WTC11 (cell line): ENCODE results near the gene ARHGEF18. TPM values are rescaled to one million over a fixed set of nuclear protein-coding genes. Genes with fewer than 3 reads are reported as not detected.

Source experiments
- ATAC-seq: fragments of 200-7000 bp; cut with Tn5 transposase; 2 replicates; pipeline ENCODE4 v1.10.0; 2021; ENCODE audit warnings: mild to moderate bottlenecking, moderate library complexity
- CTCF ChIA-PET: fragments of 300-600 bp; sonication (Branson Sonifier 250); formaldehyde crosslinking; loops from one replicate; lab custom pipeline; 2021; ENCODE audit warnings: antibody characterized with exemption; lab: Charles Lee
- POLR2A ChIA-PET: fragments of 350-600 bp; sonication (Branson Sonifier 250); formaldehyde crosslinking; loops from one replicate; lab custom pipeline; 2021; ENCODE audit warnings: antibody characterized with exemption; lab: Charles Lee
- DNase-seq: peaks from one replicate; pipeline ENCODE4 v3.0.0; 2021; ENCODE audit warnings: low spot score
- H3K27ac Mint-ChIP-seq: 2 replicates; pipeline ENCODE4 v1.8.0; 2021; ENCODE audit warnings: mixed read lengths
- H3K27me3 Mint-ChIP-seq: 2 replicates; pipeline ENCODE4 v1.8.0; 2021; ENCODE audit warnings: low read depth, mild to moderate bottlenecking, moderate library complexity, mixed read lengths
- H3K36me3 Mint-ChIP-seq: 2 replicates; pipeline ENCODE4 v1.8.0; 2021; ENCODE audit warnings: mixed read lengths
- H3K4me1 Mint-ChIP-seq: 2 replicates; pipeline ENCODE4 v1.8.0; 2022; ENCODE audit warnings: mixed read lengths
- H3K4me3 Mint-ChIP-seq: 2 replicates; pipeline ENCODE4 v1.8.0; 2021; ENCODE audit warnings: mild to moderate bottlenecking, moderate library complexity, mixed read lengths
- H3K9me3 Mint-ChIP-seq: 2 replicates; pipeline ENCODE4 v1.8.0; 2021; ENCODE audit warnings: mixed read lengths
- ATF1 ChIP-seq: sonication (generic); formaldehyde crosslinking; IDR thresholded peaks from 2 replicates; pipeline ENCODE4 v1.8.1; 2023; ENCODE audit warnings: mild to moderate bottlenecking, moderate library complexity, missing genetic modification reagents
- CDX4 ChIP-seq: fragments of 250-450 bp; sonication (Bioruptor Pico); IDR thresholded peaks from 2 replicates; pipeline ENCODE4 v1.9.0; 2021; ENCODE audit warnings: moderate library complexity, mild to moderate bottlenecking, inconsistent platforms, borderline replicate concordance
- E2F5 ChIP-seq: sonication (generic); formaldehyde crosslinking; IDR thresholded peaks from 2 replicates; pipeline ENCODE4 v1.8.1; 2022; ENCODE audit warnings: mild to moderate bottlenecking, moderate library complexity, missing genetic modification reagents
- ELF4 ChIP-seq: sonication (generic); formaldehyde crosslinking; IDR thresholded peaks from 2 replicates; pipeline ENCODE4 v1.8.1; 2022; ENCODE audit warnings: low read depth, mild to moderate bottlenecking, moderate library complexity, missing genetic modification reagents
- ESRRA ChIP-seq: sonication (generic); formaldehyde crosslinking; IDR thresholded peaks from 2 replicates; pipeline ENCODE4 v1.8.1; 2022; ENCODE audit warnings: mild to moderate bottlenecking, missing genetic modification reagents, borderline replicate concordance
- ETV6 ChIP-seq: sonication (generic); formaldehyde crosslinking; IDR thresholded peaks from 2 replicates; pipeline ENCODE4 v1.8.1; 2022; ENCODE audit warnings: mild to moderate bottlenecking, missing genetic modification reagents
- FOXK1 ChIP-seq: sonication (generic); formaldehyde crosslinking; IDR thresholded peaks from 2 replicates; pipeline ENCODE4 v1.8.0; 2022; ENCODE audit warnings: mild to moderate bottlenecking, moderate library complexity, missing genetic modification reagents
- GTF2I ChIP-seq: fragments of 250-450 bp; sonication (Bioruptor Pico); conservative IDR thresholded peaks from 2 replicates; pipeline ENCODE4 v1.4.0; 2021; ENCODE audit warnings: mild to moderate bottlenecking
- HMGXB4 ChIP-seq: sonication (generic); formaldehyde crosslinking; IDR thresholded peaks from 2 replicates; pipeline ENCODE4 v1.8.1; 2023; ENCODE audit warnings: mild to moderate bottlenecking, moderate library complexity, missing genetic modification reagents
- NFYB ChIP-seq: sonication (generic); formaldehyde crosslinking; conservative IDR thresholded peaks from 2 replicates; pipeline ENCODE4 v1.8.0; 2022; ENCODE audit warnings: low read depth, missing genetic modification reagents
- OVOL2 ChIP-seq: fragments of 250-450 bp; sonication (Bioruptor Pico); IDR thresholded peaks from 2 replicates; pipeline ENCODE4 v1.9.0; 2021; ENCODE audit warnings: mild to moderate bottlenecking, borderline replicate concordance
- RELA ChIP-seq: sonication (generic); formaldehyde crosslinking; IDR thresholded peaks from 2 replicates; pipeline ENCODE4 v1.8.1; 2022; ENCODE audit warnings: missing genetic modification reagents, mild to moderate bottlenecking, borderline replicate concordance
- TCF7 ChIP-seq: sonication (generic); formaldehyde crosslinking; IDR thresholded peaks from 2 replicates; pipeline ENCODE4 v1.8.0; 2022; ENCODE audit warnings: mild to moderate bottlenecking, low read depth, missing genetic modification reagents, moderate library complexity
- USF1 ChIP-seq: sonication (generic); formaldehyde crosslinking; IDR thresholded peaks from 2 replicates; pipeline ENCODE4 v1.8.0; 2022; ENCODE audit warnings: mild to moderate bottlenecking, missing genetic modification reagents
- ZBTB43 ChIP-seq: sonication (generic); formaldehyde crosslinking; IDR thresholded peaks from 2 replicates; pipeline ENCODE4 v1.8.1; 2023; ENCODE audit warnings: mild to moderate bottlenecking, missing genetic modification reagents
- ZNF281 ChIP-seq: sonication (generic); formaldehyde crosslinking; IDR thresholded peaks from 2 replicates; pipeline ENCODE4 v1.8.0; 2023; ENCODE audit warnings: mild to moderate bottlenecking, missing genetic modification reagents
- ZNF396 ChIP-seq: fragments of 250-450 bp; sonication (Bioruptor Pico); IDR thresholded peaks from 2 replicates; pipeline ENCODE4 v1.8.0; 2021; ENCODE audit warnings: mild to moderate bottlenecking, moderate library complexity, borderline replicate concordance
- ZNF423 ChIP-seq: fragments of 250-450 bp; sonication (Bioruptor Pico); IDR thresholded peaks from 2 replicates; pipeline ENCODE4 v2.1.2; 2022; ENCODE audit warnings: mild to moderate bottlenecking, moderate library complexity
- ZNF512 ChIP-seq: sonication (generic); formaldehyde crosslinking; IDR thresholded peaks from 2 replicates; pipeline ENCODE4 v1.8.1; 2022; ENCODE audit warnings: missing genetic modification reagents, borderline replicate concordance
- total RNA-seq: library from RNA; stranded (reverse); gene quantifications from 3 replicates; pipeline ENCODE4 v1.2.3, GENCODE V29; 2021

ARHGEF18 gene
- total RNA-seq, 1 experiment from 2014 or later = 56.1 TPM

GRCh38 chr19:7337380-7338194 lies 11.2 kb upstream of the ARHGEF18 start:
- TF ChIP-seq HMGXB4 (CRISPR knock-in tag) (no peak), ZNF396 (CRISPR knock-in tag) (no peak), GTF2I (CRISPR knock-in tag) (no peak), E2F5 (CRISPR knock-in tag) (no peak), ELF4 (CRISPR knock-in tag) (no peak), ZNF512 (CRISPR knock-in tag) (no peak), NFYB (CRISPR knock-in tag) (no peak), FOXK1 (no peak), ESRRA (no peak), ZBTB43 (no peak), USF1 (CRISPR knock-in tag) (no peak), ETV6 (no peak), ZNF423 (CRISPR knock-in tag) (no peak), ATF1 (no peak), OVOL2 (no peak), CDX4 (CRISPR knock-in tag) (no peak), RELA (CRISPR knock-in tag) (no peak), ZNF281 (CRISPR knock-in tag) (no peak), TCF7 (CRISPR knock-in tag) (no peak)
- ChIA-PET CTCF (interaction anchor here (1.5 to 1.6 kb wide), 2 partner anchors 11 to 235 kb away, joined by 4 to 9 read pairs; no protein-coding TSS in a partner anchor), POLR2A (no interaction called here)
- DNase-seq (no peak), ATAC-seq (no peak)
- Mint-ChIP-seq H3K9me3 (0 out of 2 replicates have a peak, but pooled peaks cover 4% of the 10 kb centered on the region), H3K36me3 (no peaks in the 10 kb centered on the region), H3K27me3 (no peaks in the 10 kb centered on the region; the same call in 1 of the 2 replicates), H3K4me3 (no peak overlapping the region), H3K27ac (no peak overlapping the region), H3K4me1 (no peaks in the 10 kb centered on the region)
